ENCODE results near the gene TMCO4. TPM values are rescaled to one million over a fixed set of nuclear protein-coding genes. Genes with fewer than 3 reads are reported as not detected.

The TMCO4 gene
- total RNA-seq, 1 experiment from 2014 or later = 13.5 TPM

- H3K27ac Mint-ChIP-seq (ENCODE audit: unreplicated experiment) = peak overlapping the region; percentile 55
- BruUV-seq (replicated peaks) = no TSS peak
- intact Hi-C loops (cut with micrococcal nuclease; ENCODE audit: unreplicated experiment) = loop anchor here (5.0 kb wide), 1 partner anchor 158 kb away; the partner anchor contains the start of gene CAPZB
- TF ChIP-seq, protein P1, sequence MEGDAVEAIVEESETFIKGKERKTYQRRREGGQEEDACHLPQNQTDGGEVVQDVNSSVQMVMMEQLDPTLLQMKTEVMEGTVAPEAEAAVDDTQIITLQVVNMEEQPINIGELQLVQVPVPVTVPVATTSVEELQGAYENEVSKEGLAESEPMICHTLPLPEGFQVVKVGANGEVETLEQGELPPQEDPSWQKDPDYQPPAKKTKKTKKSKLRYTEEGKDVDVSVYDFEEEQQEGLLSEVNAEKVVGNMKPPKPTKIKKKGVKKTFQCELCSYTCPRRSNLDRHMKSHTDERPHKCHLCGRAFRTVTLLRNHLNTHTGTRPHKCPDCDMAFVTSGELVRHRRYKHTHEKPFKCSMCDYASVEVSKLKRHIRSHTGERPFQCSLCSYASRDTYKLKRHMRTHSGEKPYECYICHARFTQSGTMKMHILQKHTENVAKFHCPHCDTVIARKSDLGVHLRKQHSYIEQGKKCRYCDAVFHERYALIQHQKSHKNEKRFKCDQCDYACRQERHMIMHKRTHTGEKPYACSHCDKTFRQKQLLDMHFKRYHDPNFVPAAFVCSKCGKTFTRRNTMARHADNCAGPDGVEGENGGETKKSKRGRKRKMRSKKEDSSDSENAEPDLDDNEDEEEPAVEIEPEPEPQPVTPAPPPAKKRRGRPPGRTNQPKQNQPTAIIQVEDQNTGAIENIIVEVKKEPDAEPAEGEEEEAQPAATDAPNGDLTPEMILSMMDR (IDR thresholded peaks at IDR 0.05; ENCODE audit: unreplicated experiment) = no peak
- peaks cover 26% of the 10 kb centered on the region for H3K36me3 Mint-ChIP-seq (ENCODE audit: insufficient read depth, unreplicated experiment)
- H3K9me3 Mint-ChIP-seq (ENCODE audit: low read depth, unreplicated experiment) = no peaks in the 10 kb centered on the region
- DNase-seq = no peak
- CTCF ChIA-PET = interaction anchor here (1.1 kb wide), 1 partner anchor 14 kb away, joined by 4 read pairs; no protein-coding TSS in a partner anchor
- H3K27me3 Mint-ChIP-seq (ENCODE audit: unreplicated experiment) = no peaks in the 10 kb centered on the region
- H3K4me1 Mint-ChIP-seq (ENCODE audit: low read depth, unreplicated experiment) = peaks cover 49% of the 10 kb centered on the region
- H3K4me3 Mint-ChIP-seq (ENCODE audit: low read depth, unreplicated experiment) = peak overlapping the region; percentile 82
Measured at GRCh38 chr1:19644681-19645410, 154.9 kb downstream of the TMCO4 start.

DNA sequence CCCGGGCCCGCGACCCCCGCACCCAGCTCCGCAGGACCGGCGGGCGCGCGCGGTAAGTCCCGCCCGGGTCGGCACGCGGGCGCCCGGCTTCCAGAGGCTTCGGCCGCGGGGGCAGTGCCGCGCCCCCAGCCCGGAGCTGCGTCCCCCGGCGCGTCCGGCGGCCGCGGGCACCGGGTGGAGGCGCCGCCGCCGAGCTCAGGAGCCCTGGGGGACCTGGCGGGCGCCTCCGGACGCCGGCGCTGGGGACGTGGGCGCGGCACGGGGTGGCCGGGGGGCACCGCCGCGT lies 155.4 kb downstream of the TMCO4 start:
- H3K36me3 Mint-ChIP-seq (ENCODE audit: insufficient read depth, unreplicated experiment) = peaks cover 26% of the 10 kb centered on the region
- peak overlapping the region; percentile 82 for H3K4me3 Mint-ChIP-seq (ENCODE audit: low read depth, unreplicated experiment)
- intact Hi-C loops (cut with micrococcal nuclease; ENCODE audit: unreplicated experiment) = no loop called here
- no TSS peak for BruUV-seq (replicated peaks)
- H3K27me3 Mint-ChIP-seq (ENCODE audit: unreplicated experiment) = no peaks in the 10 kb centered on the region
- TF ChIP-seq, protein P1 (IDR thresholded peaks at IDR 0.05; ENCODE audit: unreplicated experiment) = no peak
- no peak for DNase-seq
- H3K27ac Mint-ChIP-seq (ENCODE audit: unreplicated experiment) = peak overlapping the region; percentile 55
- CTCF ChIA-PET = no interaction called here
- peaks cover 49% of the 10 kb centered on the region for H3K4me1 Mint-ChIP-seq (ENCODE audit: low read depth, unreplicated experiment)
- no peaks in the 10 kb centered on the region for H3K9me3 Mint-ChIP-seq (ENCODE audit: low read depth, unreplicated experiment)

GRCh38 chr1:19643602-19644394 lies 155.9 kb downstream of the TMCO4 start, which contains the start of gene NBL1:
Gene NBL1 (plus strand): TSS chr1:19644311. CDS start chr1:19655031, 10,720 bp downstream.
- CTCF ChIA-PET = interaction anchor here (0.5 kb wide), 1 partner anchor 298 kb away, joined by 4 read pairs; no protein-coding TSS in a partner anchor
- H3K27ac Mint-ChIP-seq (ENCODE audit: unreplicated experiment) = peak within 1 kb of the TSS; percentile 55
- no peaks in the 10 kb centered on the region for H3K27me3 Mint-ChIP-seq (ENCODE audit: unreplicated experiment)
- peaks cover 26% of the 10 kb centered on the region for H3K36me3 Mint-ChIP-seq (ENCODE audit: insufficient read depth, unreplicated experiment)
- H3K4me3 Mint-ChIP-seq (ENCODE audit: low read depth, unreplicated experiment) = peak within 1 kb of the TSS; percentile 82
- intact Hi-C loops (cut with micrococcal nuclease; ENCODE audit: unreplicated experiment) = no loop called here
- H3K9me3 Mint-ChIP-seq (ENCODE audit: low read depth, unreplicated experiment) = no peaks in the 10 kb centered on the region
- TF ChIP-seq, protein P1 (IDR thresholded peaks at IDR 0.05; ENCODE audit: unreplicated experiment) = no peak
- peaks cover 49% of the 10 kb centered on the region for H3K4me1 Mint-ChIP-seq (ENCODE audit: low read depth, unreplicated experiment)
- BruUV-seq (replicated peaks) = no TSS peak
- peak; percentile 68 for DNase-seq

- no TSS peak for BruUV-seq (replicated peaks)
- peaks cover 48% of the 10 kb centered on the region for H3K4me1 Mint-ChIP-seq (ENCODE audit: low read depth, unreplicated experiment)
- DNase-seq = peak; percentile 58
- H3K27me3 Mint-ChIP-seq (ENCODE audit: unreplicated experiment) = no peaks in the 10 kb centered on the region
- CTCF ChIA-PET = interaction anchor here (0.5 kb wide), 1 partner anchor 297 kb away, joined by 4 read pairs; no protein-coding TSS in a partner anchor
- intact Hi-C loops (cut with micrococcal nuclease; ENCODE audit: unreplicated experiment) = no loop called here
- H3K4me3 Mint-ChIP-seq (ENCODE audit: low read depth, unreplicated experiment) = peak overlapping the region; percentile 82
- H3K36me3 Mint-ChIP-seq (ENCODE audit: insufficient read depth, unreplicated experiment) = peaks cover 26% of the 10 kb centered on the region
- H3K9me3 Mint-ChIP-seq (ENCODE audit: low read depth, unreplicated experiment) = no peaks in the 10 kb centered on the region
- TF ChIP-seq, protein P1 (IDR thresholded peaks at IDR 0.05; ENCODE audit: unreplicated experiment) = no peak
- peak overlapping the region; percentile 27 for H3K27ac Mint-ChIP-seq (ENCODE audit: unreplicated experiment)
Measured at GRCh38 chr1:19643121-19643520, 156.6 kb downstream of the TMCO4 start.
